Measurements from ENCODE around the gene NCOA1.
"Not testable (repeated sequence)": the region's sequence is repeated elsewhere in the genome, so short reads cannot be mapped to it uniquely, and the experiment has no call there.

The NCOA1 gene

DNA sequence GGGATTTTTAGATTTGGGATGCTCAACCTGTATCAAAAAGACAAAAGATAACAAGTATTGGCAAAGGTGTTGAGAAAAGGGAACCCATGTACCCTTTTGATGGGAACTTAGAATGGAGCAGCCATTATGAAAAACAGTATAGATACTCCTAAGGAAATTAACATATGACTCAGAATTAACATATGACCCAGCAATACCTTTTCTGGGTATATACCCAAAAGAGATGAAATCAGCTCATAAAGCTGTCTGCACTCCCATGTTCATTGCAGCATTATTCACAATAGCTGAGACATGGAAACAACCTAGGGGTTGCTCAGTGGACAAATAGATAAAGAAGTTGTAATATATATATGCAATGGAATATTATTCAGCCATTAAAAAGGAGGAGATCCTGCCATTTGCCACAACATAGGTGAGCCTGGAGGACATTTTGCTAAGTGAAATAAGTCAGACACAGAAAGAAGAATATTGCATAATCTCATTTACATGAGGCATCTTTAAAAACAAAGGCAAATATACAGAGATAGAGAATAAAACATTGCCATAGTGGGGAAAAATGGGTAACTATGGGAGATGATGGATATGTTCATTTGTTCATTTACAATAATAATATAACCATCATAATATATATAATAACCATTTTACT lies 160.1 kb downstream of the NCOA1 start:
- DNase-seq = no peak

DNA sequence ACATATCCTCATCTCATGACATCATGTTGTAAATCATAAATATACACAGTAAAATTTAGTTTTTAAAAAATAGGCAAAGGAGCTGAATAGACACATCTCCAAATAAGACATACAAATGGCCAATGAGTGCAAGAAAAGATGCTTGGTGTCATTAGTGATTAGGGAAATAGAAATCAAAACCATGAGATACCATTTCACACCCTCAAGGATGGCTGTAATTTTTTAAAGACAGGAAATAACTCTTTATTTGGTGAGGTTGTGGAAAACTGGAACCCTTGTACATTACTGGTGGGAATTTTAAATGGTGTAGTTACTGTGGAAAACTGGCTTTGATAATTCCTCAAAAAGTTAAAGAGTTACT lies 160.6 kb downstream of the NCOA1 start:
- DNase-seq = no peak

DNA sequence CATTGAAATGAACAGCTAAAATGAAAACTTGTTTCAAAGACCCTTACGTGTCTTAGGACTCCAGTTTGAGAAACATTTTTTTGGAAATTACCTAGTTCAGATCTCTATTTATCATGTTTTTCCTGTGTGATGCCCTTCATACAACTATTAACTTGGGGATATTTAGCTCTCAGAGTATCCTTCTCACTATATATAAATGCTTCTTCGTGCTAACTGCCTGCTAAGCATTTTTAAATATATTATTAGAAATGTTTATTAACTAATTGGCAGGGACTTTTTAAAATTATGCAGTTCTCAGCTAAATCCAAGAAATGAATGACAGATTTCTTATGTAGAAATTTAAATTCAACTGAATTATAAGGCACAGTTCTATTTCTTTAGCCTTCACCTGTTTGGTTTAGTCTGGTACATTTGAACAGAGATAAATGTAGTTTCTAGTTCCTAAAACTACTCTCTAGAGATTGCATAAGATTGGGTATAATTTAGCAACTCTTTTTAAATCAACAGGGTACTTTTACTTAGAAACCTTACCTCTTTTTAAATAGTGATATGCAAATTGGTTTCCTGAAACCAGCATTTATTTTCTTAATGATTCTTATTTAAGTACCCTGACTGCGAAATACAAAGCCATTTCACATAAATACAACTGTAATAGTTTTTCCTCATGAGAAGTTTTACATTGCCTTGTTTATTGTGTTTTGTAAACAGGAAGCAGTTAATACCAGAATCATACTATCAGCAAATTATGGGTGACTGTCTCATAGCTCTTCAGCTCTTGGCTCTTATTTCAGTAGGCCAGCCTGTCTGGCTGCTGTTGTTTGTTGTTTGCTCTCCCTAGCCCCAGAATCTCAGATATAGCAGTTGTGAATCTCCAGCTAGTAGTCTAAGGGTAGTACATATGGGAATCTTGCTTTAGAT lies 161.5 kb downstream of the NCOA1 start:
- DNase-seq = peak; percentile 53

DNA sequence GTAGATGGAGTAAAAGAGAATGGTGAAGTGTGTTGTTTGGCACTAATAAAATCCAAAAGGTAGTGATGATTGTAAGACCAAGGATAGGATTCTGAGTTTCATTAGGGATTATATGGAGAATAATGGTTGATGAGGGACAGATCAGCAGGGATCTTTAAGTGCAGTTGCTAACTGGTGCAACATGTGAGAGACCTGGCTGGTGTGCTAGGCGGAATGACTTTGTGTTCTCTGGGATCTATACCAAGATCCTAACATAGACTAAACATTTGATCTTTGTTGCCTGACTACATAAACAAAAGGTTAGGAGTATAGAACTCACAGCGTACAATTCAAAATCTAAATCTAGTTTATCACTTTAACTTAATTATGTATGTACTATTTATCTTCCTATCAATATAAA lies 166.8 kb downstream of the NCOA1 start:
- no peak for DNase-seq

DNA sequence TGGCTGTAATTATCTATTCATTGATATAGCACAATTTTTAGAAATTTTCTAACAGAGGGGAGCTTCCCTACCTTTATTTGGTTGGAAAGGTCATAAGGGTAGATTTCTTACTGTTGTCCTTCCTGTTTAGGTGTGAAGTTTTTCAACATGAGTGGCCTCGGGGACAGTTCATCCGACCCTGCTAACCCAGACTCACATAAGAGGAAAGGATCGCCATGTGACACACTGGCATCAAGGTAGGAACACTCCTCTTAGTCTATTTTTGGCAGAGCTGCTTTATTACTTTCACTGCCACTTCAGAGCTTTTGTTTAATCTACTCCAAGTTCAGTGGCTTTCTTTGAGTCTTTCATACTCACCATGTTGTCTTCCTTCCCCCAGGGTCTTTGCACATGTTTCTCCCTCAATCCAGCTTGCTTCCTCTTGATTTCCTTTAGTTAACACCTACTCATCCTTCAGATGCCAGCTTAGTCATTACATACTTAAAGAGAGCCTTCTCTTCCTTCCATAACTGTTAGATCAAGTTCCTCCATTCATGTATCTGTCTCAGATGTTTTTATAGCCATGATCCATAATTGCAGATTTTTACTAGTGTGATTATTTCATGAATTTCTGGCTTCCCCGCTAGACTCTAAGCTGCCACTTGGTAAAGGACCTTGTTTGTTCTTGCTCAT lies 167.6 kb downstream of the NCOA1 start:
- DNase-seq = peak; percentile 17

DNA sequence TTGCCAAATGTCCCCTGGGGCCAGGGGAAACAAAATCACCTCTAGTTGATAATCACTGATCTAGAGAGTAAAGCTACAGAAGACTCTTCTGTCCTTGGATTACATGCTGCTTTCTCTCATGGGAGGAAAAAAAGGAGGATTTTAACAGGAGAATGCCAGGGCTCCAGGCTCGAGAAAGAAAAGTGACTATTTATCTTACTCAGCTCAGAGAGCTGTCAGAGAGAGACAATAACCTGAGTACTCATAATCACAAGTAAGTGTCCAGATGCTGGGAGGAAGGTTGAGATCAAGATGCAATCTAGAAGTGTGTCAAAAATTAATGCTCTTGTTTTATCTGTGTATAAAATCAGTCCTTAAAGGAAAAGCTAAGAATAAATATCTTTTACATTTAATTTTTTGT lies 168.8 kb downstream of the NCOA1 start:
- peak; percentile 10 for DNase-seq

DNA sequence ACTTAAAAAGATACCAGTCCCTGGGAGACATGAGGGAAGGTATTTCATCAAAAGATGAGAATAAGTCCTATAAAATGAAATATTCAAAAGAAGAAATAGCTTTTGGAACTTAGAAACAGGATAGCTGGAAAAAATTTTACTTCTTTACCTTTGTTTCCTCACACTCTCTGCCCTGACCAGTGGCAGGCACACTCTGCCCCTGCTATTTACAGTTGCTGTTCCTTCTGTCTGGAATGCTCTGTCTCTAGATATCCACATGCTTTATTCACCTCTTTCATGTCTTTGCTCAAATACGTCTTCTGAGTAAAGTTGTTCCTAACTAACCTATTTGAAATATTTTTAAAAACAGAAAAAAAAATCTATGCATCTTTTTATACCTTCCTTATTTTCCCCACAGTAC lies 176.5 kb downstream of the NCOA1 start:
- no peak for DNase-seq

DNA sequence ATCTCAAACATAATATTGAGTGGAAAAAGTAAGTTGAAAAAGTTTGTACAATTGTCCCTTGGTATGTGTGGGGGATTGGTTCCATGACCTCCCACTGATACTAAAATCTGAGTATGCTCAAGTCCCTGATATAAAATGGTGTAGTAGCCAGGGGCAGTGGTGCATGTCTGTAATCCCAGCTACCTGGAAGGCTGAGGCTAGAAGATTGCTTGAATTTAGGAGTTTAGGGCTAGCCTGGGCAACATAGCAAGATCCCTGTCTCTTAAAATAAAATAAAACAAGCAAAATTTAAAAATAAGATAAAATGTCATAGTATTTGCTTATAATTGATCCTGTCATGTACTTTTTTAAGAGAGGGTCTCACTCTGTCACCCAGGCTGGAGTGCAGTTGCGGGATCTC lies 180.2 kb downstream of the NCOA1 start:
- no peak for DNase-seq

DNA sequence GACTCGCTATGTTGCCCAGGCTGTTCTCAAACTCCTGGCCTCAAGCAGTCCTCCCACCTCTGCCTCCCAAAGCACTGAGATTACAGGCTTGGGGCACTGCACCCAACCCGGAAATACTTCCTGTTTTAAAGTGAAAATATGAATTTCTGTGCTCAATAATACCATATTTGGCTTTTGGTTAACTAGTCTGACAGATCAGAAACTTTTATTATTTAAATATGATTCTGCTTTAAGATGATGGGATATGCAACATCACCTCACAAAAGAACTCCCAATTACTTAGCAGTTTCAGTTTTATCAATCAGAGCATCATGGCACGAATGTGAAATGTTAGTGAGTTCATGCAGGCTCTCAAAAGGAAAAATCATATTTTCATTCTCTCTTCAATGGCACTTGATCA lies 181.5 kb downstream of the NCOA1 start:
- no peak for DNase-seq

DNA sequence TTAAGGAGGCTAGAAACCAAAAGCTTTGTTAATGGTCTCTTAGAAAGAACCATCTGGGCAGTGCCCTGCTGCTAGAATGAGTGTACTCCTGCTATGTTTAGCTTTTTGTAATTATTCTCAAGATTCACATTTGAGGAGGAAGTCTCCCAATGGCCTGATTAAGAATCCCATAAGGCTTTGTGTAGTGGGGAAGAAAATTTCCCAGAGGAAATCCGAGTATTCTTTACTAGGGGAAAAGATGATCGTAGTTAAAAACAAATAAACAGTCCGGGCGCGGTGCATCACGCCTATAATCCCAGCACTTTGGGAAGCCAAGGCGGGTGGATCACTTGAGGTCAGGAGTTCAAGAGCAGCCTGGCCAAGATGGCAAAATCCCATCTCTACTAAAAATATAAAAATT lies 184.3 kb downstream of the NCOA1 start:
- DNase-seq = no peak

DNA sequence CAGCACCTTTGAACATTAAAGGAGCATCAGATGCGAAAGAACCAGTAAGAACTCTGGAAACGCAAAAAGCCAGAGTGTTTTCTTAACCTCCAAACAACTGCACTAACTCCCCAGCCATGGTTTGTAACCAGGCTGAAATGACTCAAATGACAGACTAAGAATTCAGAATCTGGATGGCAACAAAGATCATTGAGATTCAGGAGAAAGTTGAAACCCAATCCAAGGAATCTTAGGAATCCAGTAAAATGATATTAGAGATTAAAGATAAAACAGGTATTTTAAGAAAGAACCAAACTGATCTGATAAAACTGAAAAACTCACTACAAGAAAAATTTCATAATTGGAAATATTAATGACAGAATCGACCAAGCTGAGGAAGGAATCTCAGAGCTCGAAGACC lies 185.4 kb downstream of the NCOA1 start:
- DNase-seq = no peak

DNA sequence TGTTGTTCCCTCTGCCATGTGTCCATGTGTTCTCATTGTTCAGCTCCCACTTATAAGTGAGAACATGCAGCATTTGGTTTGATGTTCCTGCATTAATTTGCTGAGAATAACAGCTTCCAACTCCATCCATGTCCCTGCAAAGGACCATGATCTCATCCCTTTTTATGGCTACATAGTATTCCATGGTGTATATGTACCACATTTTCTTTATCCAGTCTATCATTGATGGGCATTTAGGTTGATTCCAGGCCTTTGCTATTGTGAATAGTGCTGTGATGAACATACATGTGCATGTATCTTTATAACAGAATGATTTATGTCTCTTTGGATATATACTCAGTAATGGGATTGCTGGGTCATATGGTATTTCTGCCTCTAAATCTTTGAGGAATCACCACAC lies 187.0 kb downstream of the NCOA1 start:
- not testable (repeated sequence) for DNase-seq

DNA sequence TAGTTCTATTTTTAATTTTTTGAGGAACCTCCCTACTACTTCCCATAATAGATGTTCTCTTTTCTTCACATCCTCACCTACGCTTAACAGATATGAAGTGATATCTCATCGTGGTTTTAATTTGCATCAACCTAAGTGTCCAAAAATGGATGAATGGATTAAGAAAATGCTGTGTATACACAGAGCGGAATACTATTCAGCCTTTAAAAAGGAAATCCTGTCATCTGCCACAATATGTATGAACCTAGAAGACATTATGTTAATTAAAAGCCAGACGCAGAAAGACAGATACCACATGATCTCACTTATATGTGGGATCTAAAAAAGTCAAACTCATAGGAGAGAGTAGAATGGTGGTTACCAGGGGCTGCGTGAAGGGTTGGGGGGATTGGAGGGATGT lies 189.1 kb downstream of the NCOA1 start:
- DNase-seq = no peak

DNA sequence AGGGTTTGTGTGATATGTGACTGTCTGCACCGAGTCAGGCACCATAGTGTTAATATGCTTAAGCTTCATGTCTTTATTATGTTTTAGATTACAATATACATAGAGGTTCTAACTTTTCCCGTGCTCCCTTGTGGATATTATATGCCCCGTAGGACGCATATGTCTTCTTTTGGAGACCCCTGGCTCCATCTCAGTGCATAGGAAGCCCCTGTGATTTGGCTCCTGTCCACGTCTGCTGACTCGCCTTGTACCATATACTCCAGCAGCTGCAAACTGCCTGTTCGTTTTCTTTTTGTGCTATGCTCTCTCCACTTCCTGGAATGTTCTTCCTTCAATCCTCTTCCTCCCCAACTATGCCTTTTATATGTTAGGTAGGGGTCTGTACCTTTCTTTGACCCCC lies 191.2 kb downstream of the NCOA1 start:
- DNase-seq = no peak

DNA sequence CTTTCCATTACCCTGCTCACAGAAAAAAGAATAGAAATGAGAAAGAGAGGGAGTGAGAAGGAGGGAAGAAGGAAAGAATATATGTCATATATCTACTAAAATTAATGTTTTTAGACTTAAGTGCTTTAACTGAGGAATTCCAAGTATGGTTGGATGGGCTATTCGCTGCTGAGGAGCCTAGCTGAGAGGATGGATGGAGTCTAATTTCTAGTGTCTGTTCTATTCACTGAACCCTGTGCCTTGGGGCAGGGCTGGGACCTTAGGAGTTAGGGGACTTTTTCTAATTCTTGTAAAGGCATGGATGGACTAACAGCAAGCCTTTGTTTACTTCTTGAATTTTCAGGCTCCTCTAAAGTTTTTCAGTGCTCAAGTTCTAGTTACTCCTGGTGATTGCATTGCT lies 192.4 kb downstream of the NCOA1 start:
- DNase-seq = no peak

DNA sequence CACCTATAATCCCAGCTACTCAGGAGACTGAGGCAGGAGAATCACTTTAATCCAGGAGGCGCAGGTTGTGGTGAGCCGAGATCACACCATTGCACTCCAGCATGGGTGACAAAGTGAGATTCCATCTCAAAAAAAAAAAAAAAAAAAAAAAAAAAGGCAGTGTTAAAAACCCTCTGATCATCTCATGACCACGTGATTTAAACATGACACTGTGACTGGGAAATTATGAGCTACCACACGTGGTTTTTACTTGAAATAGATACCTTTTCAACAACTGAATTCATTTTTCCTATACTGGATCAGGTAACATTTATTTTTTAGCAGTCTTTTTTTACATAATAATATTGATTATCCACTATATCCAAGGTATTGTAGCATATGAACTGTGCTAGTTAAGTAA lies 199.5 kb downstream of the NCOA1 start:
- DNase-seq = no peak

DNA sequence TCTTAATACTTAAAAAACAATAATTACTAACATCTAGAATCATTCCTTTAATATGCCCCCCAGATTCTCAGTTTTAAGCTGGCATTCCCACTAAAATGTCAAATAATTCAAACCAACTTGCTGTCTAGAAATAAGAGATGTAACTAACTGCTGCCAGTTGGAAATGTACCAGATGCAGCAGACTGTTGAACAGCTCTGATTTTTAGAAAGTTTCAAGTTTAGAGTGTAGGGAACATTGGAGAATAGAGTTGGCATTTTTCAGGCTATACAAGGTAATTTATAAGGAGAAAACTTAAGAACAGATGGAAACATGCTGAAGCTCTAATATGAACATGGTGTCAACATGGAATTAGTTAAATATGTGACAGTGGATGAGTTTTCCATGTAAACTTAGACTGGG lies 200.8 kb downstream of the NCOA1 start:
- no peak for DNase-seq

DNA sequence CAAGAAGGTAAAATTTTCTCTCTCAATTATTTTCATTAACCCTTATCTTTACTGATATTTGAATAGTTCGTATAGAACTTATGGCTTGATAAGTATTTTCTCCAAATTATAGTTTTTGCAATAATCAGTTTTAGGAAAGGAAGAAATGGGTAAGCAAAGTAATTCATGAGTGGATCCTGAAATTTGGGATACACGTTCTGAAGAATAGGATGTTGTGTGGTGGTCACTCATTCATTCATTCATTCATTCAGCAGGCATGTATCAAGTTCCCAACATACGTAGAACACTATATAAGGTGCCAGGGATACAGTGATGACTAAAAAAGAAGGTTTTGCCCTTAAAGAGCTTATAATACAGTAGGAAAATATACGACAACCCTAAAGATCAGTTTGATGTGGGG lies 206.7 kb downstream of the NCOA1 start:
- no peak for DNase-seq

DNA sequence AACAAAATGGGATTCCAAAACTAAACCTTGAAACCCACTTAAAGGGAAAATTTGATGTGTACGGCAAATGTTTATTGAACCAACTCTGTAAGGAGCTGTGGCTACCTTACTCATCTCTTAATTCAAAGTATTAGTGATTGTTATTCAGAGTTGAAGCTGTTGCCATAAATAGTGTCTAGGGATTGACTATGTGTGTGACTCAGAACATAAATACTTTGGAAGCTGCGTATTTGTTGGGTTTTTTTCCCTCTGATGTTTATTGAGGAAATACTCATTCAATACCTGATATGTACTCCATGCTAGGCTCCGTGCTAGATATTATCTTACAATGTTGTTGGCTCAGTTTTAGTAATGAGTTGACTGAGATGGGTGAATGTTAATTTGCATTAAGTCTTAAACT lies 211.7 kb downstream of the NCOA1 start:
- DNase-seq = no peak

DNA sequence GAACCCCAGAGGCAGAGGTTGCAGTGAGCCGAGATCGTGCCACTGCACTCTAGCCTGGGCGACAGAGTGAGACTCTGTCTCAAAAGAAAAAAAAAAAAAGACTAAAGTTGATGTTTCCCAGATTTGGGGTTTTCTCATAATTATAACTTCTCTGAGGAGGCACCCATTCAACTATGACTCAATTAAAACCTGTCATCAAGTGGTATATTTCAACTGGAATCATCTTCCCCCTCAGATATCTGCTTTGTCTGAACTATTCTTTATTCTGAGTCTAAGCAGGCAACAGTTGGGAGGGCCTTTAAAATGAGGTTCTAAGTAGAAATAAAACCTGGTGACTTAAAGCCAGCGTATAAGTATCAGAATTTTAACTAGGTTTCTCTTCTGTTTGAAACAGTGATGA lies 213.6 kb downstream of the NCOA1 start:
- DNase-seq = no peak

DNA sequence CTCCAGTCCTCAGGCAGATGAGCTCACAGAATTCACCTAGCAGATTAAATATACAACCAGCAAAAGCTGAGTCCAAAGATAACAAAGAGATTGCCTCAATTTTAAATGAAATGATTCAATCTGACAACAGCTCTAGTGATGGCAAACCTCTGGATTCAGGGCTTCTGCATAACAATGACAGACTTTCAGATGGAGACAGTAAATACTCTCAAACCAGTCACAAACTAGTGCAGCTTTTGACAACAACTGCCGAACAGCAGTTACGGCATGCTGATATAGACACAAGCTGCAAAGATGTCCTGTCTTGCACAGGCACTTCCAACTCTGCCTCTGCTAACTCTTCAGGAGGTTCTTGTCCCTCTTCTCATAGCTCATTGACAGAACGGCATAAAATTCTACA lies 216.1 kb downstream of the NCOA1 start:
- no peak for DNase-seq

DNA sequence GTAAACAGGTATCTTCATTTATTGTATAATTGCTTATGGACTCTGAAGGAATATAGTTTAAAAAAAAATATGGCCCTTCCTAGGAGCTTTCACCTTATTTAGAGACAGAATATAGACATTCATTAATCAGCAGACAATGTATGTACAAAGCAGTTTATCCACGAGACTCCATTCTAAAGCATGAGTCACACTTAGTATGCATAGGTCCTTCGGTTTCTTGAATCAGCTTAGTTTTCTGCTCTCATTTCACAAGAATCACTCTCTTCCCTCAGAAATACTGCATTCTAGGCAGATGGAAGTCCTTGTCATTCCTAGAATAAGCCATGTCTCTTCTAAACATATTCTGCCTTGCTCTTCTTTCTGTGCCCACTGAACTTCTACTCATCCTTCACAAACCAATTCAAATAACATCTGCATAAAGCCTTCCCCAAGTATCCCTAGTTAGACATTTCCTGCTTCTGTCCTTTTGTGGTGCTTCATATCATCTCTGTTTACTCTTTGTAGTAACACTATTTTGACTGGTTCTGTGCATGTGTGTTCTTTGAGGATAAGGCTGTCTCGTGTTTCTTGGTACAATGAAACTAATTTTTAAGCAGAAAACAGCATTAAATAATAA lies 217.6 kb downstream of the NCOA1 start:
- DNase-seq = peak; percentile 54

DNA sequence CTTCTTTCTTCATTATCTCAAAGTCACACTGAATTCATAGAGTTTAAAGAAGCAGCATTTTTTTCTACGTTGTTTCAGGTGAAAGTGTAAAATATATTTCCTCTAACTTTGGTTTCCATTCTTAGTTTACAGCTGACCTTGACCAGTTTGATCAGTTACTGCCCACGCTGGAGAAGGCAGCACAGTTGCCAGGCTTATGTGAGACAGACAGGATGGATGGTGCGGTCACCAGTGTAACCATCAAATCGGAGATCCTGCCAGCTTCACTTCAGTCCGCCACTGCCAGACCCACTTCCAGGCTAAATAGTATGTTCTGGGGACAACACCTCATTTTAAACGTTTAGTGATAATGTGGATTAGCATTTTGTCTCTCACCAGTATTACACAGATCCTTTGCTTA lies 219.8 kb downstream of the NCOA1 start:
- DNase-seq = no peak

DNA sequence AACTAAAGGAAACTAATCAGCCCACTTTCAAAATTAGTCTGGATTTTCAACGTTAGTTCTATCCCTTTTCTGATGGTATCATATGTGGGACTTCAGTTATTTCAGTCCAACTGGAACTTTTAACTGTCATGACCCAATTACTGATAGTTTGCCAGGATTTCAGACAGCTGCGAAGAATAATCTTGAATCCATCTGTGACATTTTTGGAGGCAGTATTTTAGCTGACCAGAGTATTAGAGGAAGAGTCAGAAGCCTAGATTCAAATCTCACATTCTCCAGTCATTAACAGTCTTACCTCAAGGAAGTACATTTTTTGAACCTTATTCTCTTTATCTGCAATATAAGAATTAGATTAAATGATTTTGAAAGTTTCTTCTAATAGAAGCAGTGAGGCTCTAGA lies 220.8 kb downstream of the NCOA1 start:
- no peak for DNase-seq

Data from NCI-H510A treated with DMSO at 0.1 percent for 48 hours (cell line).